ENCODE data around the gene SAPCD1. TPM values are rescaled to one million over a fixed set of nuclear protein-coding genes. Genes with fewer than 3 reads are reported as not detected.

The SAPCD1 gene
- total RNA-seq, 1 experiment from 2014 or later: 18.2 TPM

GRCh38 chr6:31770860-31771259 lies 8.4 kb downstream of the SAPCD1 start:
- no peak for TF ChIP-seq ZBTB33 (IDR thresholded peaks at IDR 0.05; ENCODE audit: extremely low read depth, insufficient replicate concordance, low read length)
- no peak for TF ChIP-seq CTCF (IDR thresholded peaks at IDR 0.05 in 2 of 3, conservative IDR thresholded peaks at IDR 0.05 in 1 of 3; ENCODE audit: borderline replicate concordance in 1 of 3, insufficient read depth in 1 of 3, low read depth in 2 of 3, low read length in 2 of 3)
- TF ChIP-seq POLR2A (IDR thresholded peaks at IDR 0.05; ENCODE audit: borderline replicate concordance, extremely low read depth, insufficient read depth, insufficient read length): no peak
- TF ChIP-seq CBX3 (IDR thresholded peaks at IDR 0.05; ENCODE audit: low read depth): no peak
- TF ChIP-seq JUND (IDR thresholded peaks at IDR 0.05): no peak
- TF ChIP-seq SP1 (IDR thresholded peaks at IDR 0.05; ENCODE audit: low read depth): no peak
- no peak for TF ChIP-seq FOSL1 (IDR thresholded peaks at IDR 0.05; ENCODE audit: low read depth)
- no peak for TF ChIP-seq SRF (IDR thresholded peaks at IDR 0.05; ENCODE audit: low read depth)
- no peak for TF ChIP-seq YY1 (IDR thresholded peaks at IDR 0.05; ENCODE audit: extremely low read depth, insufficient replicate concordance, low read depth, low read length)
- no peak for TF ChIP-seq POLR2AphosphoS5 (IDR thresholded peaks at IDR 0.05; ENCODE audit: low read depth, low read length)
- TF ChIP-seq SIN3A (IDR thresholded peaks at IDR 0.05; ENCODE audit: low read depth): no peak
- no peak for TF ChIP-seq REST (IDR thresholded peaks at IDR 0.05; ENCODE audit: low read depth)
- TF ChIP-seq CEBPB (IDR thresholded peaks at IDR 0.05; ENCODE audit: low read depth): no peak
- TF ChIP-seq MAX (IDR thresholded peaks at IDR 0.05): no peak
- H3K4me2 ChIP-seq (ENCODE audit: low read length): peak overlapping the region; percentile 14; the same call in 1 of the 2 replicates
- H3K4me1 ChIP-seq (ENCODE audit: control insufficient read depth in 1 of 2, insufficient read depth in 2 of 2, low read length in 2 of 2): peaks cover 26 to 48% of the 10 kb centered on the region in 2 experiments
- H3K9ac ChIP-seq (ENCODE audit: low read length): no peak overlapping the region
- intact Hi-C loops (cut with micrococcal nuclease): loop anchor here (5.0 kb wide), 1 partner anchor 1026 kb away; no protein-coding TSS in a partner anchor
- DNase-seq (ENCODE audit: low read depth, low spot score) (no peak), ATAC-seq (no peak)
- no peak overlapping the region for H3K4me3 ChIP-seq (replicated peaks in 1 of 2; ENCODE audit: low read depth in 1 of 2, low read length in 2 of 2)
- H3K27me3 ChIP-seq (ENCODE audit: insufficient read depth, low read length): no peaks in the 10 kb centered on the region
- H2AFZ ChIP-seq (ENCODE audit: low read depth, low read length, poor library complexity, severe bottlenecking): no peak overlapping the region
- H3K9me3 ChIP-seq (ENCODE audit: control insufficient read depth in 1 of 2, insufficient read depth in 1 of 2, low read depth in 1 of 2, low read length in 2 of 2): no peaks in the 10 kb centered on the region
- BruUV-seq (replicated peaks): no TSS peak
- ChIA-PET CTCF (interaction anchor here (1.7 to 2.2 kb wide), 3 partner anchors 41 to 67 kb away, joined by 7 to 13 read pairs (median 10); partner anchors contain the start of genes ABHD16A, DDAH2 and HSPA1B), RAD21 (ENCODE audit: low non-redundant PET in 1 of 2, low total read pairs in 2 of 2, uncharacterized antibody in 2 of 2, unreplicated experiment in 2 of 2) (interaction anchor here in 1 of 2 experiments (0.7 to 1.4 kb wide), 3 partner anchors 29 to 89 kb away, joined by 3 to 7 read pairs (median 3); no protein-coding TSS in a partner anchor), POLR2A (interaction anchor here (2.1 kb wide), 1 partner anchor 57 kb away, joined by 18 read pairs; the partner anchor contains the start of gene HSPA1B)
- H3K27ac ChIP-seq (ENCODE audit: low read depth, low read length): no peak overlapping the region
- H3K9me2 ChIP-seq (ENCODE audit: insufficient read depth): no peaks in the 10 kb centered on the region
- no peaks in the 10 kb centered on the region for H3K79me2 ChIP-seq (ENCODE audit: insufficient read depth, low read length)
- H3K36me3 ChIP-seq (ENCODE audit: control insufficient read depth in 1 of 2, insufficient read depth in 2 of 2, low read length in 2 of 2): no peaks in the 10 kb centered on the region
- no peaks in the 10 kb centered on the region for H4K20me1 ChIP-seq (ENCODE audit: insufficient read depth)

All from HCT116 (cell line).